Left hindlimb (tissue), 1 donor: ENCODE measurements around the gene CERKL.

Experiments used
- DNase-seq: peaks from one replicate; pipeline ENCODE4 v3.0.0-alpha.2; 2018

Gene CERKL

GRCh38 chr2:181573140-181573736, 83.7 kb downstream of the CERKL start:
- DNase-seq = no peak

GRCh38 chr2:181570833-181571661, 85.9 kb downstream of the CERKL start:
- no peak for DNase-seq

GRCh38 chr2:181570059-181570458, 86.8 kb downstream of the CERKL start:
- no peak for DNase-seq

GRCh38 chr2:181566334-181567032, 90.4 kb downstream of the CERKL start:
- no peak for DNase-seq

GRCh38 chr2:181563101-181563692, 93.7 kb downstream of the CERKL start:
- DNase-seq = no peak

GRCh38 chr2:181558371-181558770, 98.5 kb downstream of the CERKL start:
- no peak for DNase-seq

- no peak for DNase-seq
These were observed 102.7 kb downstream of the CERKL start for GRCh38 chr2:181554061-181554830.

GRCh38 chr2:181553244-181553643, 103.7 kb downstream of the CERKL start:
- no peak for DNase-seq

- DNase-seq = no peak
These were observed 104.1 kb downstream of the CERKL start for GRCh38 chr2:181552808-181553207.

- DNase-seq = no peak
These were observed 110.8 kb downstream of the CERKL start for GRCh38 chr2:181546086-181546485.

GRCh38 chr2:181542170-181542569, 114.7 kb downstream of the CERKL start:
- no peak for DNase-seq

- DNase-seq = no peak
These were observed 116.5 kb downstream of the CERKL start for GRCh38 chr2:181540421-181540820.

- no peak for DNase-seq
These were observed 120.2 kb downstream of the CERKL start for GRCh38 chr2:181536730-181537129.

- no peak for DNase-seq
These were observed 128.5 kb downstream of the CERKL start for GRCh38 chr2:181528441-181528840.

GRCh38 chr2:181527058-181527457, 129.8 kb downstream of the CERKL start:
- no peak for DNase-seq

GRCh38 chr2:181526014-181526413, 130.9 kb downstream of the CERKL start:
- DNase-seq = no peak

- DNase-seq = no peak
These were observed 133.1 kb downstream of the CERKL start for GRCh38 chr2:181523756-181524155.

- DNase-seq = no peak
These were observed 136.7 kb downstream of the CERKL start for GRCh38 chr2:181520253-181520652.

- peak; percentile 30 for DNase-seq
These were observed 139.1 kb downstream of the CERKL start for GRCh38 chr2:181517685-181518301.

- DNase-seq = no peak
These were observed 139.9 kb downstream of the CERKL start for GRCh38 chr2:181516992-181517391.

- DNase-seq = no peak
These were observed 141.2 kb downstream of the CERKL start for GRCh38 chr2:181515719-181516118.

- DNase-seq = no peak
These were observed 156.7 kb downstream of the CERKL start for GRCh38 chr2:181500201-181500600.
